HCT116 (cell line): Measurements from ENCODE around the gene DMD. TPM values are rescaled to one million over a fixed set of nuclear protein-coding genes. Genes with fewer than 3 reads are reported as not detected.

Experiments used
- ATAC-seq: fragments of 200-7000 bp; cut with Tn5 transposase; 2 replicates; pipeline ENCODE4 v1.9.1; 2020; ENCODE audit warnings: mild to moderate bottlenecking, moderate library complexity
- BruUV-seq: library from RNA; stranded (reverse); fragments of 400-500 nt; replicated peaks from 2 replicates; lab custom pipeline; 2021; lab: Mats Ljungman, UMichigan
- CTCF ChIA-PET: fragments of 300-600 bp; sonication (Branson Sonifier 250); formaldehyde crosslinking; loops from one replicate; lab custom pipeline; 2021; ENCODE audit warnings: antibody characterized with exemption; lab: Charles Lee
- POLR2A ChIA-PET: fragments of 300-600, 350-600 bp; sonication (Branson Sonifier 250); formaldehyde crosslinking; loops from one replicate; lab custom pipeline; 2021; ENCODE audit warnings: antibody characterized with exemption; lab: Charles Lee
- RAD21 ChIA-PET, 2 experiments: fragments of 300-600 bp; sonication (Branson Sonifier 250); formaldehyde crosslinking; loops; one replicate each; lab custom pipeline; 2023; ENCODE audit warnings: low total read pairs in 2 of 2; ENCODE audit not compliant: uncharacterized antibody in 2 of 2, unreplicated experiment in 2 of 2, low non-redundant PET in 1 of 2; lab: Charles Lee
- DNase-seq: peaks from one replicate; pipeline ENCODE4 v3.0.0-alpha.2; 2010; ENCODE audit warnings: low read depth, low spot score
- H2AFZ ChIP-seq: fragments of 200-600 bp; shearing (Covaris generic), sonication (generic); 2 replicates; pipeline ENCODE4 v1.6.1; 2017; ENCODE audit warnings: low read depth, mixed run types, mixed read lengths, antibody characterized with exemption, low read length; ENCODE audit not compliant: poor library complexity, severe bottlenecking
- H3K27ac ChIP-seq: 2 replicates; pipeline ENCODE4 v1.5.1; 2012; ENCODE audit warnings: low read depth, low read length
- H3K27me3 ChIP-seq: fragments of 200-600 bp; sonication (generic); 2 replicates; pipeline ENCODE4 v1.6.1; 2016; ENCODE audit warnings: mixed run types, low read length, mixed read lengths; ENCODE audit not compliant: insufficient read depth
- H3K36me3 ChIP-seq, 2 experiments: fragments of 200-500 bp in 1 of 2; fragments of 200-600 bp in 1 of 2; sonication (Bioruptor generic) in 1 of 2; sonication (generic) in 1 of 2; 2 replicates each; pipeline versions ENCODE4 v1.5.1 to v1.6.1; 2014 to 2016; ENCODE audit warnings: low read length in 2 of 2, inconsistent platforms in 1 of 2, mixed read lengths in 1 of 2, mixed run types in 1 of 2; ENCODE audit not compliant: insufficient read depth in 2 of 2, control insufficient read depth in 1 of 2
- H3K4me1 ChIP-seq, 2 experiments: fragments of 200-600 bp in 1 of 2; sonication (generic) in 1 of 2; 2 replicates each; pipeline versions ENCODE4 v1.5.1 to v1.6.1; 2012 to 2017; ENCODE audit warnings: low read length in 2 of 2, inconsistent platforms in 1 of 2, mild to moderate bottlenecking in 1 of 2, mixed read lengths in 1 of 2, mixed run types in 1 of 2, moderate library complexity in 1 of 2; ENCODE audit not compliant: insufficient read depth in 2 of 2, control insufficient read depth in 1 of 2
- H3K4me2 ChIP-seq: fragments of 200-600 bp; sonication (generic); 2 replicates; pipeline ENCODE4 v1.6.1; 2017; ENCODE audit warnings: mixed run types, low read length, mixed read lengths
- H3K4me3 ChIP-seq, 2 experiments: fragments of 200-600 bp in 1 of 2; sonication (generic) in 1 of 2; replicated peaks in 1 of 2; 2 replicates each; pipeline ENCODE4 v1.5.1; 2011 to 2016; ENCODE audit warnings: low read length in 2 of 2, control low read depth in 1 of 2, low read depth in 1 of 2, mild to moderate bottlenecking in 1 of 2, mixed read lengths in 1 of 2, mixed run types in 1 of 2
- H3K79me2 ChIP-seq: fragments of 200-600 bp; sonication (generic); 2 replicates; pipeline ENCODE4 v1.6.1; 2017; ENCODE audit warnings: mild to moderate bottlenecking, mixed run types, low read length, moderate library complexity, mixed read lengths; ENCODE audit not compliant: insufficient read depth
- H3K9ac ChIP-seq: fragments of 200-600 bp; sonication (generic); 2 replicates; pipeline ENCODE4 v1.6.1; 2016; ENCODE audit warnings: low read length, mixed read lengths
- H3K9me2 ChIP-seq: fragments of 200-600 bp; sonication (generic), shearing (Covaris generic); 2 replicates; pipeline ENCODE4 v1.6.1; 2017; ENCODE audit warnings: mixed run types, mild to moderate bottlenecking, moderate library complexity; ENCODE audit not compliant: insufficient read depth
- H3K9me3 ChIP-seq, 2 experiments: fragments of 200-500 bp in 1 of 2; fragments of 200-600 bp in 1 of 2; sonication (Bioruptor generic) in 1 of 2; sonication (generic) in 1 of 2; 2 replicates each; pipeline ENCODE4 v1.6.1; 2014 to 2017; ENCODE audit warnings: low read length in 2 of 2, mixed read lengths in 2 of 2, inconsistent platforms in 1 of 2, low read depth in 1 of 2, mild to moderate bottlenecking in 1 of 2, mixed run types in 1 of 2, moderate library complexity in 1 of 2; ENCODE audit not compliant: control insufficient read depth in 1 of 2, insufficient read depth in 1 of 2
- H4K20me1 ChIP-seq: fragments of 200-600 bp; sonication (generic), shearing (Covaris generic); 2 replicates; pipeline ENCODE4 v1.6.1; 2017; ENCODE audit warnings: mixed run types, mild to moderate bottlenecking, moderate library complexity; ENCODE audit not compliant: insufficient read depth
- CTCF ChIP-seq, 3 experiments: fragments of 200-600 bp in 1 of 3; sonication (generic) in 1 of 3; IDR thresholded peaks in 2 of 3; conservative IDR thresholded peaks in 1 of 3; 2 replicates each; pipeline ENCODE4 v1.5.1; 2012 to 2017; ENCODE audit warnings: low read depth in 2 of 3, low read length in 2 of 3, antibody characterized with exemption in 1 of 3, borderline replicate concordance in 1 of 3, control low read depth in 1 of 3, mild to moderate bottlenecking in 1 of 3, mixed read lengths in 1 of 3, mixed run types in 1 of 3, moderate library complexity in 1 of 3; ENCODE audit not compliant: insufficient read depth in 1 of 3
- ELF1 ChIP-seq: IDR thresholded peaks from 2 replicates; pipeline ENCODE4 v1.6.1; 2012; ENCODE audit warnings: low read depth, borderline replicate concordance
- MAX ChIP-seq: IDR thresholded peaks from 2 replicates; pipeline ENCODE4 v1.6.1; 2012
- RAD21 ChIP-seq: IDR thresholded peaks from 2 replicates; pipeline ENCODE4 v1.6.1; 2012; ENCODE audit warnings: low read depth, mild to moderate bottlenecking
- YY1 ChIP-seq: IDR thresholded peaks from 2 replicates; pipeline ENCODE4 v1.6.1; 2011; ENCODE audit warnings: low read length, low read depth, moderate library complexity, mild to moderate bottlenecking; ENCODE audit not compliant: insufficient replicate concordance; ENCODE audit errors: extremely low read depth
- ZFX ChIP-seq: fragments of 450-650 bp; IDR thresholded peaks from 2 replicates; pipeline ENCODE4 v1.6.1; 2017
- intact Hi-C: fragments of 100-400 bp; cut with micrococcal nuclease; formaldehyde crosslinking; loops from 2 replicates; pipeline ENCODE4 v1.10.0; 2022
- total RNA-seq: library from RNA; stranded (reverse); gene quantifications from one replicate; pipeline ENCODE4 v1.2.1, GENCODE V29; 2021; ENCODE audit not compliant: unreplicated experiment

The DMD gene
- total RNA-seq, 1 experiment from 2014 or later: 0.05 TPM

- H3K4me1 ChIP-seq: no peaks in the 10 kb centered on the region
Measured at GRCh38 chrX:31228415-31228832, 1982.9 kb downstream of the DMD start.

More at GRCh38 chrX:31228415-31228832, 1982.9 kb downstream of the DMD start:
- Histone ChIP-seq H4K20me1 (no peaks in the 10 kb centered on the region), H3K27me3 (no peaks in the 10 kb centered on the region), H3K4me3 (no peak overlapping the region), H3K36me3 (no peaks in the 10 kb centered on the region), H3K9me2 (no peaks in the 10 kb centered on the region), H3K9ac (no peak overlapping the region), H3K27ac (no peak overlapping the region), H3K79me2 (no peaks in the 10 kb centered on the region), H3K9me3 (no peaks in the 10 kb centered on the region), H3K4me2 (no peak overlapping the region)
- ChIA-PET POLR2A (no interaction called here), RAD21 (no interaction called here)
- ATAC-seq (no peak), DNase-seq (no peak)
- no TSS peak for BruUV-seq
- intact Hi-C loops: no loop called here
- no peak for TF ChIP-seq CTCF (IDR thresholded peaks at IDR 0.05 in 2 of 3, conservative IDR thresholded peaks at IDR 0.05 in 1 of 3; ENCODE audit: borderline replicate concordance in 1 of 3, insufficient read depth in 1 of 3, low read depth in 2 of 3, low read length in 2 of 3)
- no peak for TF ChIP-seq ZFX
- no peak for TF ChIP-seq ELF1
- no peak for TF ChIP-seq RAD21
- no peak for TF ChIP-seq YY1
- no peak for TF ChIP-seq MAX
- TF ChIP-seq, all 23 proteins: peak for 0
- CTCF ChIA-PET: no interaction called here
- no peak overlapping the region for H2AFZ ChIP-seq
